NCI-H146 (cell line): ENCODE data around the gene HS3ST2.
A peak's percentile ranks its signal among the peaks of the same experiment; 100 is the strongest.
"Not testable (repeated sequence)": the region's sequence is repeated elsewhere in the genome, so short reads cannot be mapped to it uniquely, and the experiment has no call there.

Source experiments
- DNase-seq: peaks from one replicate; lab custom pipeline; 2025; lab: John Stamatoyannopoulos, UW

The HS3ST2 gene

GRCh38 chr16:22878955-22879354 is 65.0 kb downstream of the HS3ST2 start:
- no peak for DNase-seq

DNA sequence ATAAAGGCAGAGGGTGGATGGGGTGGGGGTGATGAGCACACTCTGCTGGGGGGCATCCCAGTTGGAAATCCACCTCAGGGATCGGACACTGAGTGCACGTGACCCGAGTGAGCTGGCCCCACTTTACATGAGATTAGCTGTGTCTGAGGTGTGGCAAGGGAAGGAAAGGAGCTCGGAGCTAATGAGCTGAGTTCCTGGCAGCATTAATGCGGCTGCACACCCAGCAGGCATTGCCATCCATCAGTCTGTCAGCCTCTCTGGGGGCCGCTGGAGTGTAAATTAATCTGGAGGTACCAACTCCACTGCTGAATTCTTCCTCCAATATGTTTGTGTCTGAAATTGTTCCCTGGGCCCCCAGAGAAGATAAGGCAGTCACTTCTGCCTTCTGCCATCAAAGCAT is 65.5 kb downstream of the HS3ST2 start:
- DNase-seq, result no peak

DNA sequence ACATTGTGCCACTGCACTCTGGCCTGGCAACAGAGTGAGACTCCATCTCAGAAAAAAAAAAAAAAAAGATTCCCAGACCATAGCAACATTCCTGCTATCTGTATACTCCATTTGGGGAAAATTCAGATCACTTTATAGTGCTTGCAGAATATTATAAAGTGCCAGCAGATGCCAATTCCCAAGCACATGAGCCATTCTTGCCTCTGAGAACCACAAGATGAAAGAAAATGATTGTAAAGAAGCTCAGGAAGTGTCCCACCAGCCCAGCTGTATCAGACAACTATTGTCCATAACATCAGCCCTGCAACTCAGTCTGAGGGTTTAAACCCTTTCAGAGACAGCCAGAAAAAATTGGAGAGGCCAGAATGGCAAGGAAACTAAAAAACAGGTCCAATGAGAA is 69.0 kb downstream of the HS3ST2 start:
- no peak for DNase-seq

DNA sequence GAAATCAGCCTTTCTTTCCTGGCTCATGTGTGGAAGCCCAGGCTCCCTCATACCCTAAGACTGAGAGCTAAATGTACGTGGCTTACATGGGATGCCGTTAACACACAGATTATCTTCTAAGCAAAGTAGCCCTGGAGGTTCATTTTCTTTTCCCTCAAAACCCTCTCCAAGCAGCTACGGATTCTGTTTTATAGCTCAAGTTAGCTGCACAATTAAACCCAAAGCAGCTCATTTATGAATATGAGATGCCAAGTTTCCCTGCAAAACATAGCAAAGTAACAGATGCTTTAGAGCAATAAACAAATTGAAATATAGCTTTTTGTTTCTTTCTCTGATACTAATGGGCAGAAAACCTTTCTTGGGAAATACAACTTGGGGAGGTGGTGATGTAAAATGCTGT is 72.0 kb downstream of the HS3ST2 start:
- DNase-seq, result no peak

DNA sequence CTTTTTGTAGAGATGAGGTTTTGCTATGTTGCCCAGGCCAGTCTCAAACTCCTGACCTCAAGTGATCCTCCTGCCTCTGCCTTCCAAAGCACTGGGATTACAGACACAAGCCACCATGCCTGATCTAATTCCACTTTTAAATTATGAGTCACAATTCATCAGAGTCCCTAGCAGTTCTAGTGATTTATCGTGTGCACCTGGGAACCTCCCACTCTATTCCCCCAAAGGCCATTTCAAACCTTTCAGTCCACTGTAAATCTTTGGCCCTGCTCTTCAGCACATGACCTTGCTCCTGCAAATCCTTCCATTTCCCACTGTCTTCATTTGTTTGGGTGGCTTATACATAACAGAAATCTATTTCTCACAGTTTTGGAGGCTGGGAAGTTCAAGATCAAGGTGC is 73.0 kb downstream of the HS3ST2 start:
- DNase-seq, result no peak

DNA sequence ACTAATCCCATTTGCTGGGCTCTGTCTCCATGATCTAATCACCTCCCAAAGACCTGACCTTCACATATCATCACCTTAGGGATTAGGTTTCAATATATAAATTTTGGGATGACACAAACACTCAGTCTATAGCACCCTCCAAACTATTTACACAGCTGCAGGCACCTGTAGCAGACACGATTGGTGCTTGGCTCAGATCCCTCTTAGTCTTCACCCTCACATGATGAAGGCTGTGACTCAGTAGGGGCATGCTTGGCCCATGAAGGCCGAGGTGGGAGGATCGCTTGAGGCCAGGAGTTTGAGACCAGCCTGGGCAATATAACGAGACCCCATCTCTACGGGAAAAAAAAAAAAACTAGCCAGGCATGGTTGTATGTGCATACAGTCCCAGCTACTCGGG is 73.5 kb downstream of the HS3ST2 start:
- DNase-seq, result no peak

DNA sequence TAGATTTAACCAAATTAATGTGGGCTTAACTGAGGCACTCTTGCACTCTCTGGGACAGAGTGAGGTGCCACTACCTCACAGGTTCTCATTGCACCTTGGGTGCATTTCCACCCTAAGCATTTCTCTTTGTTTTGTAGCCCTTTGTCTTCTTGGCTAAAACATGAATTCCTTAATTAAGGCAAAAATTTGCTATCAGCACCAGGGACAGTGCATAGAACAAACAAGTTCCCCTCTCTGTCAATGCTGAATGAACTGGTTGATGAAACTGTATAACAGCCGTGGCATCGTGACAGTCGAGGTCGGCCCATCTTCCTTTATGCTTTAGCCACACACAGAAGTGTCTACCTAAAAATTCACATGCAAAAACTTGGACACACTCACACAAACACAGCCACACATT is 74.8 kb downstream of the HS3ST2 start:
- no peak for DNase-seq

- DNase-seq, result no peak
Measured at GRCh38 chr16:22890976-22891375, 77.0 kb downstream of the HS3ST2 start.

DNA sequence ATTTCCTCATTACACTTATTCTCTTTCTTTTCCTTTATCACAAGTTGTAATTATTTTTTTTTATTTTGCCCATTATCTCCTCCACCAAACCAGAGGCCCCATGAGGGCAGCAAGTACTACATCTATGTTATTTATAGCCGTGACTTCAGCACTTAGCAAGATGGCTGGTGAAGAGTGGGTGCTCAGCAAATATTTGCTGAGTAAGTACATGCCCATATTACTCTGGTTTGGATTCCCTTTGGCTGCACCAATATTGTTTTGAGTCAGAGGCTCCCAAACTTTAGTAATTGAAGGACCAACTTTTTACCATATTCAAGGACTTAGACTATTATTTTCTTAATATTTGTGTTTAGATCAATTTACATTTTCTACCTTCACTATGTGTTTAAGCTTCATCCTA is 83.2 kb downstream of the HS3ST2 start:
- DNase-seq, result no peak

DNA sequence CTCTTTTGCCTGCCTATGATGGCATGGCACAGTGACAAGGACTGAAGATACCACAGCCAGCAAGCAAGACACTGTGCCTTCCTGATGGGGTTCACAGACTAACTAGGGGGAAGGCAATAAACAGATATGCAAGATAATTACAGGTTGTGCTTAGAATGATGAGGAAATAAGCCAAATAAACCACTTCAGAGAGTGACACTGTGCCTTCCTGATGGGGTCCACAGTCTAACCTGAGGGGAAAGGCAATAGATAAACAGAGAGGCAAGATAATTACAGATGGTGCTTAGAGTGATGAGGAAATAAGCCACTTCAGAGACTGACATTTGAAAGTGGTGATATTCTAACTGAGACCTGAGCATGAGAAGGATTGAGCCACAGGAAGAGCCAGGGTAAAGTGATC is 84.2 kb downstream of the HS3ST2 start:
- no peak for DNase-seq

GRCh38 chr16:22898874-22899348 is 84.9 kb downstream of the HS3ST2 start:
- peak; percentile 62 for DNase-seq

- DNase-seq, result not testable (repeated sequence)
Measured at GRCh38 chr16:22899567-22899966, 85.6 kb downstream of the HS3ST2 start.

DNA sequence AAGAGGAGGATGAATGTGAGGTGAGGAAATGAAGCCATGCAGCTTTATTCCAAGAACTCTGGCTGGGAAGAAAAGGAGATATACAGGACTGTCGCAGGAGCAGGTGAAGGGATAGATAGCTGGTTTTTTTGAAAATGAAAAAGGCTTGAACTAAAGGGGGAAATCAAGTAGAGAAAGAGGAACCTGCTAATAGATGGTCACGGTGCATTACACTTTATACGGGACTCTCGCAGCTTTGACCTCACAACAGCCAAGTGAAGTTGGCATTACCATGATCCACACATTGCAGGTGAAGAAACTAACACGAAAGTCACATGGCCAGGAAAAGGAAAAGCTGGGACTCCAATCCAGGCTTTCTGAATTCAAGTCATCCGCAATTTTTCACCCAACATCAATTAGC is 86.9 kb downstream of the HS3ST2 start:
- no peak for DNase-seq

GRCh38 chr16:22901563-22901962 is 87.6 kb downstream of the HS3ST2 start:
- no peak for DNase-seq

DNA sequence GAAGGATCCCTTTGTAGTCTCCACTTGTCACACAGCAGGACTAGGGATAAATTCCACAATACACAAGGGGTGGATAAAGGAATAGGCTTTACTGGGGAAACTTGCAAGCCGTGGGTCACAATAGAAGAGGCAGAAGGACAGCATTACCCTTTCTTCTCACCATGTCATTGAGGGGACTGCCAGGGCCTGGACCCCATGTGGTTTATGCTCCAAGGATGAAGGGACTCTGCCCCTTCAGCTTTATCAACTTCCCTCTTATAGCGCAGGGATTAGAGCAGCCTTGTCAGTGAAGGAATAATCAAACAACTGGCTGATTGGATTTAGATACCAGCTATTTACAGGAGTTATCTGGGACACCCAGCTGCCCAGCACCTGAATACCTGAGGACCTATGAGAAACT is 89.8 kb downstream of the HS3ST2 start:
- no peak for DNase-seq

DNA sequence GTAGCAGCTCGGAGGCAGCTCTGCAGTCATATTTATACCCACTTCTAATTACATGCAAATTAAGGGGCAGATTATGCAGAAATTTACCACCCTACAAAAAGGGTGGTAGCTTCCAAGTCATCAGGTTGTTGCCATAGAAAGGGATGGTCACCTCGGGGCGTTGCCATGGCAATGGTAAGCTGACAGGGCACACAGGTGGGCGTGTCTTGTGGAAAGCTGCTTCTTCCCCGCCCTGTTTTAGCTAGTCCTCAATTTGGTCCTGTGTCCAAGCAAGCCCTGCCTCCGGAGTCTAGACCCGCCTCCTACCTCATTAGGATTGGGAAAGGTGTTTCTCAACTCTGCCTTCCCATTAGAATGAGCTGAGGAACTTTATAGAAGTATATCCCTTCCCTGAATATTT is 98.7 kb downstream of the HS3ST2 start:
- DNase-seq, result no peak

GRCh38 chr16:22915003-22915402 is 101.0 kb downstream of the HS3ST2 start:
- DNase-seq, result no peak

DNA sequence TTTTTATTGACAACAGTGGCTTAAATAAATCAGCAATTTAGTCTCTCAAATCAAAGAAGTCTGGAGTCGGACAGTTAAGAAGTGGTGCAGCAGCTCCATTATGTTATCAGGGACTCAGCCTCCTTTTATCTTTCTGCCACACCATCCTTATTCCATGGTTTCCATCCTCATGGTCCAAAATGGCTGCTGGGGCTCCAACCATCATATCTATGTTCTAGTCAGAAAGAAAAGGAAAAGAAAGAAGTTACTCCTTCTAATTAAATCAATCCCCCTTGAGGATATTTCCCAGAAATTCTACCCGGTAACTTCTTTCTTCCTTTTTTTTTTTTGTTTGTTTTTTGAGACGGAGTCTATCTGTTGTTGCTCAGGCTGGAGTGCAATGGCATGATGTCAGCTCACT is 109.5 kb downstream of the HS3ST2 start:
- DNase-seq, result no peak

DNA sequence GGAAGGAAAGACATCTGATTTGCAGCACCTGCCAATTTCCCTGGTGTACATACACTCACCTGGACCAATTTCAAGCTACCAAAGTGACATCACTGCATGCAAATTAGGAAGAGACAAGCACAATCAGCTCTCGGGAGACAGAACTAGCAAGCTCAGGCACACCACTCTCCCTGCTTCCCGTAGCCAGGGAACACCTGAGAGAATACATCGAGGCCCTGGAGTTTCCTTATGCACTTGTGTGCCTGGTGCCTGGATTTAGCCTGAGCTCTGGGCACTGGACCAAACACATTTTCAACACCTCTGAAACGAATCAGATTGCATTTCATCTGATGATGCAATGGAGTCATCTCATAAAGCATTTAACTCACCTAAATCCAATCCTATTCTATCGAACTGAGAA is 110.5 kb downstream of the HS3ST2 start:
- DNase-seq, result no peak

DNA sequence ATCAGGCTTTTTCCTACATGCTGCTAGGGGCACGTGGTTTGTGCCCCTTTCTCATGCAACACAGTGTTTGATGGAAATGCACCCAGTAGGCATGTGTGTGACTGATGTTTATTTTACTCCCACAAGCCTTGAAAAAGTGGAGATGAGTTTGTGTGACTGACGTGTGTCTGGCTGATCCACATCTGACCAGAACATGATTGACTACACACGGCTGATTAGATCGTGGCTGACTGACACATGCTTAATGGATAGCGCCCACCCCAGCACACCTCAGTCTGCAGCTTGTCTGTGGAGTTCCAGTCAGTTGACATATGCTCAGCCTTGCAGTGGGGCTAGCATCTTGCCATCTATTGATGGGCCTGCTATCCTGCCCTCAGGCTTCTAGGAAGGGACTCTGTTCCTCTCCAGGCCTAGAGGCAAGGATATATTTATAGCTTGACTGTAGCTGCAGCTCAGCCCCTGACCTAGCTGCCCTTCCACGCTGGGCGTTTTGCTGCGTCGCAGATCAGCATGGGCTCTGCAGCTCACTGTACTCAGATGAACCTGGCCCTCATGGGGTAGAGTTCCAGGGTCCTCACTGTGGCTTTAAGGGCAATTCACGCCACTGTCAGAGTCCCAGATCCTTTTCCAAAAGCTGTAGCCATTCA is 112.3 kb downstream of the HS3ST2 start:
- DNase-seq, result no peak

DNA sequence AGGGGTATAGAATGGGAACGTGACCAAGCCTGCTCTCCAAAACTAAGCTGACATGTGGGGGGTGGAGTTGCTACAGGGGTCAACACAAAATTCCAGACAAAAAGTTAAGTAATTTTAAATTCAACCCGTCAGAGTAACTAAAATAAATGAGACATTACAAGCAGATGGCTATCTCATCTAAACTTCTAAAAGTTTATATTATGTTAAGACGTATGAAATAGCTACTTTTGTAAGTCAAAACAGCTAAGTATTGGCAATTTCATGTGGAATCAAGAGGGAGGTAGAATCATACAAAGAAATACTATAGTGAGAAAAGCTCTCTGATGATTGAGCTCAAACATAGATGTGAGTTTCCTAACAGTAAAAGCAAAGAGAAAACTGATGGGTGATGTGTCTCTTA is 113.3 kb downstream of the HS3ST2 start:
- DNase-seq, result no peak

DNA sequence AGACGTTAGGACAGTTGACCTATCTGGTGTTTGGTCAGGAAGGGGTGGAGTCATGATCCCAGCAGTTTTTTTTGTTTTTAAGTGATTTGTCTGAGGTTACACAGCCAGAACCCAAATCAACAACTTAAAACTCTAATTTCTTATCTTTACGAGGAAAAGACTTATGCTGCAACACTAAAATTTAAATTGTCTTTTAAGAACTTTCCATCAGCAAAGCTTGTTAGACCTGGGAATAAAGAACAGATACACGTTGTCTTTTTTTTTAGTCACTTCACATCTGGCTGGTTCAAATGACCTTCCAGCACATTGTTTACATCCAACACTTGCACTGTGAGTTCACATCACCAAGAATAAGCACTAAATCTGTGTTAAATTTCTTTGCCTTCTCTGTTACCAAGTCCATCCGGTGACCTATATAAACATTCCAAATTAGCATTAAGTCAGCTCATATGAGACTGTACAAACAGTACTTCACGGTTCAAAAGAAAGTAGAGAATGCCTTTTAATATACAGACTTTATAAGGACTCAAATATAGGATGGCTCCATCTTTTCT is 115.0 kb downstream of the HS3ST2 start:
- no peak for DNase-seq

GRCh38 chr16:22929461-22929860 is 115.5 kb downstream of the HS3ST2 start:
- DNase-seq, result no peak

GRCh38 chr16:22932032-22932771 is 118.2 kb downstream of the HS3ST2 start:
- no peak for DNase-seq
